Measurements from ENCODE around the gene RACK1.

The RACK1 gene

DNA sequence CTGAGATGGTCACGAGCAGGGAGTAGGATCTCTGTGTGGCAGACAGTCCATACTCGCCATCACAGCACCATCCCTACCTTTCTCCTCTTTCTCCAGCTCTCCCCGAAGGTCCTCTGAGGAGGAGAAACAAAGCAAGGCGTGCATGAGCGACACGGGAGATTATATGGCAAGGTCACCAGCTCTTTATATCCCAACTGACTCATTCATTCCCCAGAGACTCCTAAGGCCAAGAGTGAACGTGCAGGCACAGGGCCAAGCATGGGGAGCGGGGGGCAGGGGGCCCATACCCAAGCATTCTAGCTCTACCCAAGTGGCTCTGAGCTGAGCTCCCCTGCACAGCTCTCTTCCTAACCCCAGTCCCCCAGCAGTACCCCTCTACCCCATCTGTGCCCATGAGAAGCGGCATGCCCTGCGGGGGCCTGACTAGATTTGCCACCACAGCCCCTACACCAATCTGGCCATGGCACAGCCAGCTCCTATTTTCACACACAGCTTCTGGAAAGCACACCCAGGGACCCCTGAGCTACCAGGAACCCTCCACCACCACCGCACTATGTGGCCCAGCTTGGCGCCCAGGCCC is 45.5 kb downstream of the RACK1 start:
- no peak overlapping the region for H3K4me3 ChIP-seq (replicated peaks; ENCODE audit: insufficient read depth, low read length)
- TF ChIP-seq SPI1 (IDR thresholded peaks at IDR 0.05; ENCODE audit: borderline replicate concordance, low read depth) (no peak), GABPA (IDR thresholded peaks at IDR 0.05; ENCODE audit: low read depth) (no peak)
- no peak for DNase-seq (ENCODE audit: low read depth in 1 of 2, low spot score in 1 of 2)
- no peaks in the 10 kb centered on the region for H3K27me3 ChIP-seq (ENCODE audit: insufficient read depth, poor library complexity, severe bottlenecking)
- H3K27ac ChIP-seq (replicated peaks), result no peak overlapping the region

DNA sequence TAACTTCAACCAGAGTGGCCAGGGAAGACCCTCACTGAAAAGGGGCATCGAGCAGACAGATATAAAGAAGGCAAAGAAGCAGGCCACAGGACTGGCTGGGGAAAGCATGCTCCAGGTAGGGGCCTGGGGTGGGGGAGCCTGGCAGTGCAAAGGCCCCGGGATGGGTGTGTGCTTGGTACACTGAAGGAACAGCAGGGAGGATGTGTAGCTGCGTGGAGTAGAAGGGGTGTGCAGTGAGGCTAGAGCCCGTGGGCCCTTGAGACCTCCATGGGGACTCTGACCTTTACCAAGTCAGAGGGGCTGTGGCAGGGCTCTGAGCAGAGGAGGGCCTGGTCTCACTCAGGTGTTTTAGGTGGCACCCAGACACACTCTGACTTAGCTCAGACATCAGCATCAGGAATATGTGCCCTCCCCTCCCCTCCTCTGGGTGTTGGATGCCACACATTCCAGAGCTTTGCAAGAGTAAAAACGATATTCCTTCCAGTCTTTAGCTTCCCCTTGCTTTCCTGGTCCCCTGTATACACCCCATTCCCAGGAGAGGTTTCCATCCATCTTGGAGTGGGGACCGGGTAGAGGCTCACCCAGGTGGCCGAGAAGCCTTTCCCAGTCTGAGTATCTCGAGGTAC is 46.3 kb downstream of the RACK1 start:
- H3K27me3 ChIP-seq (ENCODE audit: insufficient read depth, poor library complexity, severe bottlenecking), result no peaks in the 10 kb centered on the region

DNA sequence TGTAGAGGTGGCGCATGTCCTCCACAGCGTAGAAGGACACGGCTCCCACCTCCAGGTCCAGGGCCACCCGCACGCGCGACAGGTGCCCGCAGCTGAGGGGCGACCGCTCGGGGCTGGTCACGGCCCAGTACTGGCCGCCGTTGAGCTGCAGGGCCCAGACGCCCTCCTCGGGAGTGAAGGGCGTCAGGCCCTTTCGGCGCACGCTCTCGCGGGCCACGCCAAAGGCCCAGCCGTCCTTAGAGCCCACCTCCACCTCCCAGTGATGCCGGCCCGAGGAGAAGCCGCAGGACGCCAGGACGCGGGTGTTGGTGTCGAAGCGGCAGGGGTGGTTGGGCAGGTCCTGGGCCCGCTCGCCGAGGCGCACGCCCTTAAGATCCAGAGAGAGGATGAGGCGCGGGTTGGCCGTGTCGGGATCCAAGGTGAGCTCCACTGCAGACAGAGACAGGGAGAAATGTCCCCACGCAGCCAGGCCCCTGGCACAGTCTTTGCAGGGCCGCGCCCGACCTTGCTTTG is 48.4 kb downstream of the RACK1 start:
- Histone ChIP-seq H3K27me3 (ENCODE audit: insufficient read depth, poor library complexity, severe bottlenecking) (no peaks in the 10 kb centered on the region), H3K4me3 (replicated peaks; ENCODE audit: insufficient read depth, low read length) (no peak overlapping the region), H3K27ac (replicated peaks) (no peak overlapping the region)
- no peak for TF ChIP-seq POLR2AphosphoS5 (IDR thresholded peaks at IDR 0.05; ENCODE audit: low read depth)
- TF ChIP-seq GABPA (IDR thresholded peaks at IDR 0.05; ENCODE audit: low read depth), result no peak
- DNase-seq (ENCODE audit: low read depth in 1 of 2, low spot score in 1 of 2), result no peak

More for the DNA sequence above, 46.3 kb downstream of the RACK1 start:
- Histone ChIP-seq H3K4me3 (replicated peaks; ENCODE audit: insufficient read depth, low read length) (no peak overlapping the region), H3K27ac (replicated peaks) (no peak overlapping the region)
- TF ChIP-seq, protein P1, sequence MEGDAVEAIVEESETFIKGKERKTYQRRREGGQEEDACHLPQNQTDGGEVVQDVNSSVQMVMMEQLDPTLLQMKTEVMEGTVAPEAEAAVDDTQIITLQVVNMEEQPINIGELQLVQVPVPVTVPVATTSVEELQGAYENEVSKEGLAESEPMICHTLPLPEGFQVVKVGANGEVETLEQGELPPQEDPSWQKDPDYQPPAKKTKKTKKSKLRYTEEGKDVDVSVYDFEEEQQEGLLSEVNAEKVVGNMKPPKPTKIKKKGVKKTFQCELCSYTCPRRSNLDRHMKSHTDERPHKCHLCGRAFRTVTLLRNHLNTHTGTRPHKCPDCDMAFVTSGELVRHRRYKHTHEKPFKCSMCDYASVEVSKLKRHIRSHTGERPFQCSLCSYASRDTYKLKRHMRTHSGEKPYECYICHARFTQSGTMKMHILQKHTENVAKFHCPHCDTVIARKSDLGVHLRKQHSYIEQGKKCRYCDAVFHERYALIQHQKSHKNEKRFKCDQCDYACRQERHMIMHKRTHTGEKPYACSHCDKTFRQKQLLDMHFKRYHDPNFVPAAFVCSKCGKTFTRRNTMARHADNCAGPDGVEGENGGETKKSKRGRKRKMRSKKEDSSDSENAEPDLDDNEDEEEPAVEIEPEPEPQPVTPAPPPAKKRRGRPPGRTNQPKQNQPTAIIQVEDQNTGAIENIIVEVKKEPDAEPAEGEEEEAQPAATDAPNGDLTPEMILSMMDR (IDR thresholded peaks at IDR 0.05; ENCODE audit: insufficient read depth, low read length), result no peak
- TF ChIP-seq GABPA (IDR thresholded peaks at IDR 0.05; ENCODE audit: low read depth), result no peak
- TF ChIP-seq, protein P2, sequence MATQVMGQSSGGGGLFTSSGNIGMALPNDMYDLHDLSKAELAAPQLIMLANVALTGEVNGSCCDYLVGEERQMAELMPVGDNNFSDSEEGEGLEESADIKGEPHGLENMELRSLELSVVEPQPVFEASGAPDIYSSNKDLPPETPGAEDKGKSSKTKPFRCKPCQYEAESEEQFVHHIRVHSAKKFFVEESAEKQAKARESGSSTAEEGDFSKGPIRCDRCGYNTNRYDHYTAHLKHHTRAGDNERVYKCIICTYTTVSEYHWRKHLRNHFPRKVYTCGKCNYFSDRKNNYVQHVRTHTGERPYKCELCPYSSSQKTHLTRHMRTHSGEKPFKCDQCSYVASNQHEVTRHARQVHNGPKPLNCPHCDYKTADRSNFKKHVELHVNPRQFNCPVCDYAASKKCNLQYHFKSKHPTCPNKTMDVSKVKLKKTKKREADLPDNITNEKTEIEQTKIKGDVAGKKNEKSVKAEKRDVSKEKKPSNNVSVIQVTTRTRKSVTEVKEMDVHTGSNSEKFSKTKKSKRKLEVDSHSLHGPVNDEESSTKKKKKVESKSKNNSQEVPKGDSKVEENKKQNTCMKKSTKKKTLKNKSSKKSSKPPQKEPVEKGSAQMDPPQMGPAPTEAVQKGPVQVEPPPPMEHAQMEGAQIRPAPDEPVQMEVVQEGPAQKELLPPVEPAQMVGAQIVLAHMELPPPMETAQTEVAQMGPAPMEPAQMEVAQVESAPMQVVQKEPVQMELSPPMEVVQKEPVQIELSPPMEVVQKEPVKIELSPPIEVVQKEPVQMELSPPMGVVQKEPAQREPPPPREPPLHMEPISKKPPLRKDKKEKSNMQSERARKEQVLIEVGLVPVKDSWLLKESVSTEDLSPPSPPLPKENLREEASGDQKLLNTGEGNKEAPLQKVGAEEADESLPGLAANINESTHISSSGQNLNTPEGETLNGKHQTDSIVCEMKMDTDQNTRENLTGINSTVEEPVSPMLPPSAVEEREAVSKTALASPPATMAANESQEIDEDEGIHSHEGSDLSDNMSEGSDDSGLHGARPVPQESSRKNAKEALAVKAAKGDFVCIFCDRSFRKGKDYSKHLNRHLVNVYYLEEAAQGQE (IDR thresholded peaks at IDR 0.05; ENCODE audit: insufficient replicate concordance, low read depth), result no peak
- TF ChIP-seq SPI1 (IDR thresholded peaks at IDR 0.05; ENCODE audit: borderline replicate concordance, low read depth), result no peak
- TF ChIP-seq POLR2AphosphoS5 (IDR thresholded peaks at IDR 0.05; ENCODE audit: low read depth), result no peak
- no peak for DNase-seq (ENCODE audit: low read depth in 1 of 2, low spot score in 1 of 2)

DNA sequence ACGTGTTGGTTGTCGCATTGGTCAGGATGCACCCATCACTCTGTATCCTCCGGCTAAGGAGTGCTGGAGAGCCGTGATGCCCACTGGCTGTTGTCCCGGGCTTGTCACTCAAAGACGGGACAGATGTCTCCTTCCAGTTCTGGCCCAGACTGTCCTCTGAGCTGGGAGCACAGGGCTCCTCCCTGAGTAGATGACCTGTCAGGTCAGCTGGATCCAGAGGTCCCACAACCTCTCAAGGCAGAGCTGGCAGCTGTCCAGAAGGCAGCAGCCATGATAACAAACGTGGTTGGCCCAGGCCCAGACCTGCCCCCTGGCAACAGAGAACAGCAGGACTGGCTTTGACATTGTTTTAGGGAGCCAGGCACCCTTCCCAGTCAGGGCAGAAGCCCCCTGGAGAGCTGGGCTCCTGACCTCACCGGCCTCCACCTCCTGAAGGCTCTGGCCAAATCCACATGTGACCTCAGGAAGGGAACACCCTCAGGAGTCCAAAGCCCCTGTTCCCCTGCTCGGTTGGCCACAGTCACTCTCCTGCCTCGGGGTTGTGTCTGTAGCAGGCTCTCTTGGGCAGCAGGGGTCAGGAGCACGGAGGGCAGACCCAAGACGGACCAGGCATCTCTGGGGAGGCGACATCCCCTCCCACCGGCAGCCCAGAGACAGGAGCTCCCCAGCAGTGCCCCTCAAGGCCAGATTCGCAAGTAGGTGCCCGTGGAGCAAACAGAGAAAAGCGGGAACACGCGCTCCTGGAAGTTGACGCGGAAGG is 49.0 kb downstream of the RACK1 start:
- no peaks in the 10 kb centered on the region for H3K27me3 ChIP-seq (ENCODE audit: insufficient read depth, poor library complexity, severe bottlenecking)
- H3K27ac ChIP-seq (replicated peaks), result no peak overlapping the region
- H3K4me3 ChIP-seq (replicated peaks; ENCODE audit: insufficient read depth, low read length), result no peak overlapping the region
- no peak for TF ChIP-seq SPI1 (IDR thresholded peaks at IDR 0.05; ENCODE audit: borderline replicate concordance, low read depth)
- TF ChIP-seq, protein P2 (IDR thresholded peaks at IDR 0.05; ENCODE audit: insufficient replicate concordance, low read depth), result no peak
- no peak for TF ChIP-seq GABPA (IDR thresholded peaks at IDR 0.05; ENCODE audit: low read depth)
- TF ChIP-seq POLR2AphosphoS5 (IDR thresholded peaks at IDR 0.05; ENCODE audit: low read depth), result no peak
- TF ChIP-seq, protein P1 (IDR thresholded peaks at IDR 0.05; ENCODE audit: insufficient read depth, low read length), result no peak
- no peak for DNase-seq (ENCODE audit: low read depth in 1 of 2, low spot score in 1 of 2)
